GM18517 (cell line): ENCODE results near the gene SPATA6L.
A peak's percentile ranks its signal among the peaks of the same experiment; 100 is the strongest.

Experiments used
- ATAC-seq: cut with Tn5 transposase; IDR thresholded peaks from one replicate; pipeline ENCODE4 v1.9.1; 2021; ENCODE audit warnings: mild to moderate bottlenecking, moderate library complexity; ENCODE audit not compliant: unreplicated experiment

SPATA6L gene, protein sequence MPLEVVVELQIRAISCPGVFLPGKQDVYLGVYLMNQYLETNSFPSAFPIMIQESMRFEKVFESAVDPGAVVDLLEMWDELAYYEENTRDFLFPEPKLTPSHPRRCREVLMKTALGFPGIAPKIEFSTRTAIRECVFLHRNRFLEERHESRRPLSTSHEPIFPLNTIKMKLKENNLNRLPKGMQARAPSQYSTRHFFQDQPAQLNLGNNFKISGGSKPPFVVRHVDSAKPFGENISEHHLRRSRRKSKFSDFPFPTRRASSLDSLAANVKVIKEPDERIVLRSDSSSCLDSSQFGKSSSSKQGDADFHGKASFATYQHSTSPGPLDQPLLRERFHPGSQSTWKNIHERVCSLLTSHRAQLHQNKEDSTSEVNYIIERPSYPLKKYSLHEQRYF

DNA sequence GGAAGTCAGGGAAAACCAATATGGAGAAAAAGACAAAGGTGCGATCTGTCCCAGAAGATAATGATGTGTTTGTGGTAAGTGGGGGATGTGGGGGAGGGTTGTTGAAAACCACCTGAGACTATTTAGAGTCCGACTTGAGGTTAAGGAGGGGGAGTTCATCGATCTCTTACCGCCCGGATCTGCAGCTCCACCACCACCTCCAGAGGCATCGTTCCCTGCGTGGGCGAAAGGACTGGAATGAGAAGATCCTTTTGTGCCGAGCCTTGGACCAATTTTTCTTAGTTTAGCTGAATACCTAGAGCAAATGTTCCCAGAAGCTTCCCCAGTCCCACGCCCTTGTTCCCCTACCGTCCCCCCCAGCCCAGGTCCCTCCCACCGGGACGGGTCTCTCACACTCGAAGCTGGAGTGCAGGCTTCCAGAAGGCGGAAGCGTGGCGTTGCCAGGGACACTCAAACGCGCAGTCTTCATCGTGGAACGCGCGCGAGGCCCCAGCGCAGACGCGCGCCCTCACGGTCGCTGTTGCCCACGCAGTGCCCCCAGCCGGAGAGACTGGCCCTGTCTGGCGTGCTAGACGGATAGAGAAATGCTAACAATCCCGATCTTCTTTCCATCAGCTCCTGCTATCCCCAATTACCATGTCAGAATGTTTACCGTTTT is at the start of gene SPATA6L:
SPATA6L (minus strand) TSS at position 439 of the 658 bp plus-strand sequence; CDS start at position 209, 230 bp downstream.
- no peak for ATAC-seq

DNA sequence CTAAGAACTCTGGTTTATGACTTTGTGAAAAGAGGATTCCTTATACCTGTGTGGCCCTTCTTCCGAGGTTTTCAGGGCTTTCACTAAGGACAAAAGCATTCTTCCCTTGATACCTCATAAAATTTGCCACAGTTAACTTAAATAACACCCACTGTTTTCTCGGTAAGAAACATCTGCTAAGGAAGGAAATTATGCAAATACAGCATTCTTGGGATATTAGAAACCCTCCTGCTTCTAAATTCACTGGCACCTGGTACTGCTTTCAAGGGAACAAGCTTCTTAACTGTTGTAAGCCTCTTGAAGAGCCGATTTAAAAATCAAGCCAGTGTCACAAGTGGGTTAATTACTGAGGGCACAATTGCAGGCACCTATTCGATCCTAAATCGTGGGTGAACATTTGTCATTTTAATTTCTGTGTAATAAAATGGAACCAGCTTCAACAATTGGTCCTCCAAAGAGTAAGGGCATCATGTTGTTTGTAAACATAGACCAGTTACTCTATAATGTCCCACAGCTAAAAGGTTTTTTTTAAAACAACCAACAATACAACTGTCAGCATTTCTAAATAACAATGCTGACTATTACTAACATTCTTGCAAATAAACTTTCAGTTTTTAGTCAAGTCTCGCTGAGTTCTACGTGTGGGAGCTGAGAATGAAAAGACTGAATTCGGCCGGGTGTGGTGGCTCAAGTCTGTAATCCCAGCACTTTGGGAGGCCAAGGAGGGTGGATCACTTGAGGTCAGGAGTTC is 48.2 kb upstream of the SPATA6L start:
- no peak for ATAC-seq

DNA sequence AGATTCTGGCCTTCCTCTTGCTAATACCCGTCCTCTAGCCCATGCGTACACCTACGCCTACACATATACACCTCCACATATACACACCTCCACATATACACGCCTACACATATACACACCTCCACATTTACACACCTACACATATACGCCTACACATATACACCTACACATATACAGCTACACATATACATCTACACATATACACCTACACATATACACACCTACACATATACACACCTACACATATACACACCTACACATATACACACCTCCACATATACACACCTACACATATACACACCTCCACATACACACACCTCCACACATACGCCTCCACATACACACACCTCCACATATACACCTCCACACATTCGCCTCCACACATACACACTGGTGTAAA is 47.6 kb upstream of the SPATA6L start:
- no peak for ATAC-seq

DNA sequence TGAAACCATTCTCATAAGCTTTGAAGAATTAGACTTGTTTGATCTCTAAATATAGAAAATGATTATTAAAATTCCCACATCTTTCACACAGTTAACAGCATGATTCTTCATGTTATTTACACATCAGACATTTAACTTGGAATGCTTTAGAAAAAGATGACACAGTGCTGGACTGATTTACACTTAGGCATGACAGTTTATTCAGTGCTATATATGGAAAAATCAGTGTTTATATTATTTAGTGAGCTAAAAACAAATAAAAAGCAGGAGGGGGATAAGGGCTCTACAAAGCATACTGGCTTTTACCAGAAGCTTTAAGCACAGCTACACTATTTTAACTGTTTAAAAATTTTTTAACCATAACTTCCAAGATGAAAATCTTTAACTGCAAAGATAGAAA is 43.1 kb upstream of the SPATA6L start:
- ATAC-seq: no peak

DNA sequence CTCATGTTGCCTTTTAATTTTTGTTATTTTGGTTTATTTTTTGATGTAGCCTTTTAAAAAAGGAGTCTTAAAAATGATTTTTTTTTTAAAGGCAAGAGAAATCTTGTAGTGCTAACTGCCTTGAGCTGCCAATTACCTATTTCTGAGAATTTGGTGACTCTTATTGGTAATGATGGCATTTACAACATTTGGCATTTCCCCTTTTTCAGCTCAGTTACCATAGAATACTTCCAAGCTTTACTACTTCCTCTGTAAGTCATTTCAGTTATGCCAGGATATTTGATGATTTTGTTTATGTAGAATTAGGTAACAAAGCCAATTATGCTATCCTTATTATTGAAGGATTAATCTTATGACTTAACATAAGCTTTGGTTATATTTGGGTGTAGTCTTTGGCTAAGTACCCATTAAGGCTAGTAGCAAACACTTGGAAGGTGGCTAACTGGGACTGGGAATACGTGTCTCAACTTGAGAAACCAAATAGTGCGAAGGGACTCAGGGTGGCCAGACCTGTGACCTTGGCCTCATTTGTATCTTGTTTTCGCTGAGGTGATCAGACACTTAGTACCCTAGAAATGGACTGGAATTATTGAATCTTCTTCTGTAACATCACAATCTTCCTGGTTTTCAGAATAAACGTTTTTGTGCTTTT is 40.8 kb upstream of the SPATA6L start:
- no peak for ATAC-seq

DNA sequence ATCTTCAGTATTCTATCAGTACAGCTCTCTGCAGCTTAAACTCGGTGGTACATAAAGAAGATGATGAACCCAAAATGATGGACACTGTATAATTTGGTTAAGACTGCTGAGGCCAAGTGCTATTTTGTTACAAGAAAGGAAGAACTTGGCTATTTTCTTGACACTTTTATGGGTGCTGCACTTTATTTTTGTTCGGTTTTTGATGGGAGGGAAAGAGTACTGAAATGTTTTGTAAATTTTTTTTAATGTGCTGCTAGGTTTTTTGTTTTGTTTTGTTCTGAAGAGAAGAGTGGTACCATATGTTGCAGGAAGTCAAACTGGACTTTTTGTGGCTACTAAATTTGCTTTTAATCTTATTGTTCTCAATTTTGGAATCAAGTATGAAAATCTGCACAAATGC is 39.7 kb upstream of the SPATA6L start:
- no peak for ATAC-seq

DNA sequence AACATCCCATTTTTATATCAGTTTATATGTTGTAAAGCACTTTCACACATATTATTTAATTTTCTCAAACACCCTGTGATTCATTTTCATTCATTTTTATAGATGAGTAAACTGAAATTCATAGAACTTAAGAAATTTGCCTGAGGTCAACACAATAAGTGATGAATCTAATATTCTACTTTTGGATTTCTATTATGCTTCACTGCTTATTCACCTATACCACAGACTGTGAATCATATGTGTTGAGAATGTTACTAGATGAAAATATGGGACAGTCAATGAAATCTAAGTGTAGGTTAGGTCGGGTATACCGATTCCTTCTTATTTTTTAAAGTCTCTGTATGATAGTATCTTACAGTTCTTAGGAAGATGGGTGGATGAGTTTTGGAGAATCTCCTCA is 37.8 kb upstream of the SPATA6L start:
- no peak for ATAC-seq

DNA sequence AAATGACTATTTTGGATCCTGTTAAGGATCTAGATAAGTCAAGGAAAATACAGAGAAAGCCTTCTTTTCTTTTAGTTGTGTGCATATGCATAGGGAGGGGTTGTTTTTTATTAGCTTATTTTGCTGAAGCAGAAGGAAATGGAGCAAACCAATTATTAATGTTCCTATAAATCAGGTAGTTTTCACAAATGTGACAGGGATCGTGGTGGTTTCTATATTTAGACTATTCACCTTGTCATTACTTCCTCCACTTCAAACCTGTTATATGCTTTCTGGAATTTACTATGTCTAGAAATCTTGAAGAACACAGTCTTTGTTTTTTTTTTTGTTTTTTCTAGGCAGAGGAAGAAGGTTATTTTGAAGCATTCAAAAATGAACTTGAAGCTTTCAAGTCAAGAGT is 35.2 kb upstream of the SPATA6L start:
- no peak for ATAC-seq

DNA sequence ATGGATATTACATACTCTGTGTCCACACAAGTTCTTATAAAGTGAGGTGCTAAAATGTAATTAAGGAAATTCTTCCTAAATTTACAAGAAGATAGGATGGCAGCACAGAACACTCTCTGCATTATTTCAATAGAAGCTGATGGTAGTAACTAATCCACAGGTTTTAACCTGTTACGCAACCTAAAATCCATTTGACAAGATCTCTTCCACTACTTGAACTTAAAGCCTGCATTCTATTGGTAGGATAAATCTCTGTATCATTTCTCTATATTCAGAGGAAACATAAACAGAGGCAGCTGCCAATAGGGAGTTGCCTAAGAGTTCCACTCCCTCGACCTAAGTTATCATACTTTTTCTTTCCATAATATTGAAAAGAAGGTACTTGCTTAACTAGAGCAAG is 34.7 kb upstream of the SPATA6L start:
- ATAC-seq: no peak

DNA sequence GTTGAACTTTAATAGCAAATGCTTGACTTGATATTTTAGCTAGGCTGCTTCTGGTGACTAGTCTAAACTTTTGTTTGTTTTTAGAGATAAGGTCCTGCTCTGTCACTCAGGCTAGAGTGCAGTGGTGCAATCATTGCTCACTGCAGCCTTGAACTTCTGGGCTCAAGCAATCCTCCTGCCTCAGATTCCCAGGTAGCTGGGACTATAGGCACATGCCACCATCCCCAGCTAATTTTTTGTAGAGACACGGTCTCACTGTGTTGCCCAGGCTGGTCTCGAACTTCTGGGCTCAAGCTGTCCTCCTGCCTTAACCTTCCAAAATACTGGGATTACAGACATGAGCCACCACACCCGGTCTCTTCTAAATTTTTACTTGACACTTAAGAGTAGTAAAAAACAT is 33.8 kb upstream of the SPATA6L start:
- ATAC-seq: no peak

DNA sequence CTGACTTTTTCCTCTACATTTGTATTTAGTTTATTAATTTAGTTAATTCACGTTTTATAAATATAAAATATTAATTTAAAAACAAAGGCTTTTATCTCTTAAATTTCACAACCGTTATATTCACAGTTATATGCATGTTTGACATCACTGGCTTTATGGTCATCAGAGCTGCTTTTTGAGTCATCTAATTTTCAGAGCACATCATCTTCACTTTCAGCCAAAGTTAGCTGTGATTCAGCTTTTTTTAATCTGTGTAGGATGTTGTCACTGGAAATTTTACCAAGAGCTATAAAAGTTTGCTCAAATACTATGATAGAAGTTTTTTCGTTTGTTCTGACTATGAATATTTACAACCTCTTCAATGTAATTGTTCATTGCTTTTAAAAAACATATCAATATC is 25.5 kb upstream of the SPATA6L start:
- no peak for ATAC-seq

DNA sequence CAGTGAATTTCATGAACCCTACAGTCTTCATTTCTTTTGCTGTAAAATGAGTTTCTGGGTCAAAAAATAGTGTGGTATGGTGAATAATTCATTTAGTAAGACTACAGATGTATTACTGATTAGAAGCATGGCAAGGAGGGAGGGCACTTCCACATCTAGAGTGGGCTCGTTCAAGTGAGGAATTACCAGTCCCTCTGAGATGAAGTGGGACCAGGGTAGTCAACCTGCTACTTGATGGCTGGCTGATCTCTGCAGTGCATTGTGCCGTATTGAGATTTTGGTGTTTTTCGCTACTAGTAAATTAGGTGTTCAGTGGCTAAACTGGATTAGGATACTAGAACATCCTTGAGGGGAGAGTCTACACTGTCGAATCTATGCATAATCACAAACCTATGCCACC is 23.9 kb upstream of the SPATA6L start:
- peak; percentile 33 for ATAC-seq

DNA sequence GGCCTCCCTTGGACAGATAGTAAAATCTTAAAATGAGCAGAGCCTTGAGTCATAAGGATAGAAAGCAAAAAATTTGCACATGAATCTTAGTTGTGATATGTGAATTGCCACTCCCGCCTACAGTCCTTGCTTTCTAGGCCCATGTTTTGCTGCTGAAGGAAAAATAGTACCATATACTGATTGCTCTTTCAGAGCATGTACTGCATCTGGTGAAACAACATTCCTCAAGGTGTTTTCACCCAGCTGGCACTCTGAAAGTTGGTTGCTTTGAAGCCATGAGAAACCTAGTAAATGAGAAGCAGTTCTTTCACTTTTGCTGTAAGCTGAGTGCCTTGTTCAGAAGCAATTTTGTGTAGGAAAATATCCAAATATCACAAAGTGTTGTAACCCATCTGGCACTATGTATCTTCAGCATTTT is 23.4 kb upstream of the SPATA6L start:
- ATAC-seq: peak; percentile 75

DNA sequence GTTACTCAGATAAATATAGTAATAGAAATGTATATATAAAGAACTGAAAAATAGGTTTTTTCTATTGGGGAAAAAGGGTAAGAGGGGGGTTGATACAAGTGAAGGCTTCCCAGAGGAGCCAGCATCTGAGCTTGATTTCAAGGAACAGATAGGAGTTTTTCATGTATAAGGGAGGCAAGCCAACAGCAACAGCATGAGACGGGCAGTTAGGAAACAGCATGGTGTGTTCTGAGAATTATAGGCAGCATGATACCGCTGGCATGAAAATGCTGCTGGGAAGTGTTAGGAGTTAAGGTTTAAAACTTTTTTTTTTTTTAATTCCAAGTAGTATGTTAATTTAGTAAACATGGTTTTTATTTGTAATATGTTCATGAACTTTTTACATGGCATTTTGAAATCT is 22.7 kb upstream of the SPATA6L start:
- no peak for ATAC-seq

DNA sequence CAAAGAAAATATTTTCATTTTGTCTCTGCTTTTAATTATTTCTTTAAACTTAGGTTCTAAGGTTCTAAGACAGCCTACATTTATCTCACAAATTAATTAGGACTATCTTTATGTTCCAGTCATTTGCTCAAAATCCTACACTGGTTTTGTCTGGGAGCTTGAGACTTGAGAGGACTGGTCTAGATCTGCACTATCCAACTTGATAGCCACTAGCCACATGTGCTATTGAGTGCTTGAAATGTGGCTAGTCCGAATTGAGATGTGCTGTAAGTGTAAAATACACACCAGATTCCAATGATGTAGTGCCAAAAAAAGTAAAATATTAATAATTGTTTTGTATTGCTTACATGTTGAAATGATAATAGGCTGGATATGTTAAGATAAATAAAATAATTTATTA is 20.3 kb upstream of the SPATA6L start:
- no peak for ATAC-seq

DNA sequence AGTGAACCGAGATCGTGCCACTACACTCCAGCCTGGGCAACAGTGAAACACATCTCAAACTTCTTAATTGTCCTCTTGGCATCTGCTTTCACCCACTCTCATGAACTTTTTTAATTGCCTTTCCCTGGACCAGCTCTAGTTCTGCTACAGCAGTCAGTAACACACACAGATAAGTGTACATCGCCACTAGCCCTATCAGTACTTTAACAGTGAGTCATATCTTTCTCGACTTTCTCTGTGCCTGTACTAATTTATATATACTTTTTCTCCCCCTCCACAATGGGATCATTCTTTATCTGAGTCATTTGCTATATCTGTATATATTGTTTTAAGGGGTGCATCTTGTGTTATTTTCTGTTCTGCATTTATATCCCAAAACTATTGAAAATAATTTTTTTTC is 19.8 kb upstream of the SPATA6L start:
- ATAC-seq: no peak

DNA sequence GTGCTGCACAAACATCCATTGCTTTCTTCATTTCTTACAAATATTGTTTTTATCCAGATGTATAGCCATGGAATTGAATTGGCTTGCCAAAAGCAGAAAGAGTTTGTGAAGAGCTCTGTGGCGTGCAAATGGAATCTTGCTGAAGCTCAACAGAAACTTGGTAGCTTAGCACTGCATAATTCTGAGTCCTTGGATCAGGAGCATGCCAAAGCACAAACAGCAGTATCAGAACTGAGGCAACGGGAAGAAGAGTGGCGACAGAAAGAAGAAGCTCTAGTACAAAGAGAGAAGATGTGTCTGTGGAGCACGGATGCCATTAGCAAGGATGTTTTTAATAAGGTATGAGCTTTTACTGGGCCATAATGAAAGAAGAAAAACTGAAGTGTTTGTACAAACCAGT is 18.5 kb upstream of the SPATA6L start:
- no peak for ATAC-seq

DNA sequence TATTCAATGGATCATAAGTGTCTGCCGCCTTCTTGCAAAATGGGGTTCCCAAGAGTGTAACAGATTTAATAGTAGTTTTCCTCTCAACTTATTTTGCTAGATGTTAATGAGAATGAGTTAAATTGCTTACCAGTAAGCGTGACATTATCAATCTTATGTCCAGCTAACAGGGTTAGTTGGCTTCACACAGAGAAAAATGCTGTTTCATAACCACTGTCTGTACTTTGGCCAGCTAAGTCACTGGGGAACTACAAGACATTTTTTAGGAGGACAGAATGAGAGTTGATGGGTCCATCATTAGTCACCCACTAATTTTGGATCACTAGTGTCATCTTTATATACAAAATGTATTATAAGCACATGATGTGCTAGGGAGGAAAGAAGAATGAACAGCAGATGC is 14.5 kb upstream of the SPATA6L start:
- ATAC-seq: no peak

DNA sequence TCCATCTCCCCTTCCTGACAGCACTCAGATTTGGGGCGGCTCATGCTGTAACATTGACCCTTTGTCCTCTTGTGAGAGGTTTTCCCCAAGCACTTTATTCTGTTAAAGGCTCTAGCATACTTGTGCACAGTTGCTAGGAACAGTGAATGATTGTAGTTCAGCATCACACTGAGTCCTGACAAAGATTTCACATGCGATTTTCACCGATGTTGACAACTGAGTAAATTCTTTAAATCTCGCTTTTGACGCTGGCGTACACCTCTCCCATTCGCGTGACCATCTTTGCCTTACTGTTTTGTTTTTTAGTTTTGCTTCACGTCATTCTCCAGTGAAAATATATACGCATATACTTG is 13.9 kb upstream of the SPATA6L start:
- ATAC-seq: peak; percentile 4

DNA sequence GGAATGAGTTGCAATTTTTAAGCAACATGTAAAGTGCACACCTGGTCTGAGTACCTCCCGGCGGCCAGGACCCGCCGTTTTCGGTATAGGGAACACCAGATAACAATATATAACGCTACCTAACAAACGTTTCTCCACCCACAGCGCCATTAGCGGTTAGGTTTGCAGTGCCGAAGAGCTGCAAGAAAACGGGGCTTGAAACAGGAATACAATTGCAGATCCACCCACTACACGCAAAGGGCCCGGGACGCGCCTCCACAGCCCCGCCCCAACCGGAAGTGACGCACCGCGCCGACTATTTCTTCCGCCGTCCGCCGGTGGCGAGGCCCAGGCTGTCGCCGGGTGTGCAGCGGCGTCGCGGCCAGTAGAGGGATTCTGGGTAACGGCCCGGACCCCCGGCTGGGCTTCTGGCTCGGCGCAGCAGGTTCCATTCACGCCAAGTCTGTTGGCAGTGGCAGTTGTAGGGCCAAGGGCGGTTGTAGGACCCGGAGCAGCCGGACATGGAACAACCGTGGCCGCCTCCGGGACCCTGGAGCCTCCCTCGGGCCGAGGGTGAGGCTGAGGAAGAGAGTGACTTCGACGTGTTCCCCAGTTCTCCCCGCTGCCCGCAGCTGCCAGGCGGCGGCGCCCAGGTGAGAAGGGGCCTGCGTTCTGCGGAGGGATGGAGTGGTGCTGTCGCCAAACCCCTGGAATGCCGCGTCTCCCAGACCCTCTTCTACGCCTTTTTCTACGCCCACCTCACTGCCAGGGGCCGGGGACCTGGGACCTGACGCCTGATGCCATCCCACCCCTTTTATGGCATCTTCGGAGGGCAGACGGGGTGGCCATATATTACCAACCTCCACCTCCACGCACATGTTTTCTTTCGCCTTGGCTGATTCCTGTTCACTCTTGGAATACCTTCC is 13.2 kb upstream of the SPATA6L start, which contains the start of gene CDC37L1:
CDC37L1 (plus strand) TSS at position 302 of the 905 bp plus-strand sequence; CDS start at position 501, 199 bp downstream.
- peak; percentile 93 for ATAC-seq
